GM12801 (cell line): ENCODE data around the gene SS18.

Experiments
- CTCF ChIP-seq: IDR thresholded peaks from one replicate; pipeline ENCODE4 v1.5.1; 2011; ENCODE audit warnings: control low read depth; ENCODE audit not compliant: insufficient read length; ENCODE audit errors: extremely low read depth

Gene SS18

GRCh38 chr18:25979369-25980040 lies 110.9 kb downstream of the SS18 start:
- TF ChIP-seq CTCF: no peak

GRCh38 chr18:25976554-25976953 lies 113.9 kb downstream of the SS18 start:
- TF ChIP-seq CTCF: no peak

- no peak for TF ChIP-seq CTCF
These were observed 115.8 kb downstream of the SS18 start for GRCh38 chr18:25974630-25975077.
